Endothelial cell of umbilical vein (primary cell): Measurements from ENCODE around the gene PCDHGA12.

Experiments used
- CTCF ChIP-seq, 2 donors: IDR thresholded peaks; 1 replicate in 1 of 2; 2 replicates in 1 of 2; pipeline ENCODE4 v1.5.1; 2011; ENCODE audit warnings: low read length in 2 of 2, mild to moderate bottlenecking in 2 of 2, moderate library complexity in 2 of 2, control low read depth in 1 of 2, inconsistent platforms in 1 of 2, low read depth in 1 of 2; ENCODE audit not compliant: insufficient read depth in 1 of 2; ENCODE audit errors: extremely low read depth in 1 of 2
- EZH2 ChIP-seq: IDR thresholded peaks from 2 replicates; pipeline ENCODE4 v1.6.1; 2012; ENCODE audit warnings: borderline replicate concordance, low read depth, mild to moderate bottlenecking, moderate library complexity, low read length, inconsistent platforms; ENCODE audit not compliant: severe bottlenecking
- MYC ChIP-seq: IDR thresholded peaks from one replicate; pipeline ENCODE4 v1.6.1; 2011; ENCODE audit warnings: mild to moderate bottlenecking, low read depth, low read length
- POLR2A ChIP-seq: IDR thresholded peaks from 2 replicates; pipeline ENCODE4 v1.6.1; 2012; ENCODE audit warnings: low read depth, mild to moderate bottlenecking, control low read depth, low read length
- POLR2AphosphoS5 ChIP-seq: IDR thresholded peaks from 2 replicates; pipeline ENCODE4 v1.6.1; 2012; ENCODE audit warnings: low read depth, mild to moderate bottlenecking, control low read depth, low read length, moderate library complexity; ENCODE audit not compliant: insufficient read depth

- TF ChIP-seq POLR2A (no peak), CTCF (IDR thresholded peaks at IDR 0.05; ENCODE audit: extremely low read depth in 1 of 2, insufficient read depth in 1 of 2, low read depth in 1 of 2, low read length in 2 of 2) (no peak), MYC (no peak), POLR2AphosphoS5 (no peak), EZH2 (no peak)
Observed at GRCh38 chr5:141476132-141476911, 46.0 kb downstream of the PCDHGA12 start.
